Stomach (tissue), 4 donors: ENCODE results near the gene CDKL1.

Experiments
- CTCF ChIP-seq, 7 experiments: fragments of 450-650 bp in 4 of 7; fragments of 200-600 bp in 3 of 7; sonication (generic) in 3 of 7; IDR thresholded peaks; one replicate each; pipeline ENCODE4 v1.5.1; 2016 to 2019; ENCODE audit warnings: antibody characterized with exemption in 7 of 7, control low read depth in 2 of 7, mild to moderate bottlenecking in 1 of 7
- EP300 ChIP-seq: sonication (generic); formaldehyde crosslinking; IDR thresholded peaks from one replicate; pipeline ENCODE4 v1.6.1; 2017; ENCODE audit warnings: antibody characterized with exemption
- POLR2A ChIP-seq, 4 donors: fragments of 450-650 bp; IDR thresholded peaks; one replicate each; pipeline ENCODE4 v1.6.1; 2016; ENCODE audit warnings: antibody characterized with exemption in 4 of 4, control low read depth in 2 of 4, mild to moderate bottlenecking in 1 of 4, moderate library complexity in 1 of 4
- POLR2AphosphoS5 ChIP-seq, 3 donors: sonication (generic); formaldehyde crosslinking; IDR thresholded peaks; one replicate each; pipeline ENCODE4 v1.6.1; 2016; ENCODE audit warnings: antibody characterized with exemption in 3 of 3

- TF ChIP-seq POLR2A (IDR thresholded peaks at IDR 0.05) (no peak), CTCF (IDR thresholded peaks at IDR 0.05) (no peak), POLR2AphosphoS5 (IDR thresholded peaks at IDR 0.05) (no peak), EP300 (no peak)
Observed at GRCh38 chr14:50400461-50400860, 3.8 kb upstream of the CDKL1 start.
